HCT116 (cell line): ENCODE data around the gene AGPAT2. TPM values are rescaled to one million over a fixed set of nuclear protein-coding genes. Genes with fewer than 3 reads are reported as not detected.

Experiments
- ATAC-seq: fragments of 200-7000 bp; cut with Tn5 transposase; 2 replicates; pipeline ENCODE4 v1.9.1; 2020; ENCODE audit warnings: mild to moderate bottlenecking, moderate library complexity
- BruUV-seq: library from RNA; stranded (reverse); fragments of 400-500 nt; replicated peaks from 2 replicates; lab custom pipeline; 2021; lab: Mats Ljungman, UMichigan
- CTCF ChIA-PET: fragments of 300-600 bp; sonication (Branson Sonifier 250); formaldehyde crosslinking; loops from one replicate; lab custom pipeline; 2021; ENCODE audit warnings: antibody characterized with exemption; lab: Charles Lee
- POLR2A ChIA-PET: fragments of 300-600, 350-600 bp; sonication (Branson Sonifier 250); formaldehyde crosslinking; loops from one replicate; lab custom pipeline; 2021; ENCODE audit warnings: antibody characterized with exemption; lab: Charles Lee
- RAD21 ChIA-PET, 2 experiments: fragments of 300-600 bp; sonication (Branson Sonifier 250); formaldehyde crosslinking; loops; one replicate each; lab custom pipeline; 2023; ENCODE audit warnings: low total read pairs in 2 of 2; ENCODE audit not compliant: uncharacterized antibody in 2 of 2, unreplicated experiment in 2 of 2, low non-redundant PET in 1 of 2; lab: Charles Lee
- DNase-seq: peaks from one replicate; pipeline ENCODE4 v3.0.0-alpha.2; 2010; ENCODE audit warnings: low read depth, low spot score
- H2AFZ ChIP-seq: fragments of 200-600 bp; shearing (Covaris generic), sonication (generic); 2 replicates; pipeline ENCODE4 v1.6.1; 2017; ENCODE audit warnings: low read depth, mixed run types, mixed read lengths, antibody characterized with exemption, low read length; ENCODE audit not compliant: poor library complexity, severe bottlenecking
- H3K27ac ChIP-seq: 2 replicates; pipeline ENCODE4 v1.5.1; 2012; ENCODE audit warnings: low read depth, low read length
- H3K27me3 ChIP-seq: fragments of 200-600 bp; sonication (generic); 2 replicates; pipeline ENCODE4 v1.6.1; 2016; ENCODE audit warnings: mixed run types, low read length, mixed read lengths; ENCODE audit not compliant: insufficient read depth
- H3K36me3 ChIP-seq, 2 experiments: fragments of 200-500 bp in 1 of 2; fragments of 200-600 bp in 1 of 2; sonication (Bioruptor generic) in 1 of 2; sonication (generic) in 1 of 2; 2 replicates each; pipeline versions ENCODE4 v1.5.1 to v1.6.1; 2014 to 2016; ENCODE audit warnings: low read length in 2 of 2, inconsistent platforms in 1 of 2, mixed read lengths in 1 of 2, mixed run types in 1 of 2; ENCODE audit not compliant: insufficient read depth in 2 of 2, control insufficient read depth in 1 of 2
- H3K4me1 ChIP-seq, 2 experiments: fragments of 200-600 bp in 1 of 2; sonication (generic) in 1 of 2; 2 replicates each; pipeline versions ENCODE4 v1.5.1 to v1.6.1; 2012 to 2017; ENCODE audit warnings: low read length in 2 of 2, inconsistent platforms in 1 of 2, mild to moderate bottlenecking in 1 of 2, mixed read lengths in 1 of 2, mixed run types in 1 of 2, moderate library complexity in 1 of 2; ENCODE audit not compliant: insufficient read depth in 2 of 2, control insufficient read depth in 1 of 2
- H3K4me2 ChIP-seq: fragments of 200-600 bp; sonication (generic); 2 replicates; pipeline ENCODE4 v1.6.1; 2017; ENCODE audit warnings: mixed run types, low read length, mixed read lengths
- H3K4me3 ChIP-seq, 2 experiments: fragments of 200-600 bp in 1 of 2; sonication (generic) in 1 of 2; replicated peaks in 1 of 2; 2 replicates each; pipeline ENCODE4 v1.5.1; 2011 to 2016; ENCODE audit warnings: low read length in 2 of 2, control low read depth in 1 of 2, low read depth in 1 of 2, mild to moderate bottlenecking in 1 of 2, mixed read lengths in 1 of 2, mixed run types in 1 of 2
- H3K79me2 ChIP-seq: fragments of 200-600 bp; sonication (generic); 2 replicates; pipeline ENCODE4 v1.6.1; 2017; ENCODE audit warnings: mild to moderate bottlenecking, mixed run types, low read length, moderate library complexity, mixed read lengths; ENCODE audit not compliant: insufficient read depth
- H3K9ac ChIP-seq: fragments of 200-600 bp; sonication (generic); 2 replicates; pipeline ENCODE4 v1.6.1; 2016; ENCODE audit warnings: low read length, mixed read lengths
- H3K9me2 ChIP-seq: fragments of 200-600 bp; sonication (generic), shearing (Covaris generic); 2 replicates; pipeline ENCODE4 v1.6.1; 2017; ENCODE audit warnings: mixed run types, mild to moderate bottlenecking, moderate library complexity; ENCODE audit not compliant: insufficient read depth
- H3K9me3 ChIP-seq, 2 experiments: fragments of 200-500 bp in 1 of 2; fragments of 200-600 bp in 1 of 2; sonication (Bioruptor generic) in 1 of 2; sonication (generic) in 1 of 2; 2 replicates each; pipeline ENCODE4 v1.6.1; 2014 to 2017; ENCODE audit warnings: low read length in 2 of 2, mixed read lengths in 2 of 2, inconsistent platforms in 1 of 2, low read depth in 1 of 2, mild to moderate bottlenecking in 1 of 2, mixed run types in 1 of 2, moderate library complexity in 1 of 2; ENCODE audit not compliant: control insufficient read depth in 1 of 2, insufficient read depth in 1 of 2
- H4K20me1 ChIP-seq: fragments of 200-600 bp; sonication (generic), shearing (Covaris generic); 2 replicates; pipeline ENCODE4 v1.6.1; 2017; ENCODE audit warnings: mixed run types, mild to moderate bottlenecking, moderate library complexity; ENCODE audit not compliant: insufficient read depth
- CEBPB ChIP-seq: IDR thresholded peaks from 2 replicates; pipeline ENCODE4 v1.6.1; 2012; ENCODE audit warnings: low read depth
- ELF1 ChIP-seq: IDR thresholded peaks from 2 replicates; pipeline ENCODE4 v1.6.1; 2012; ENCODE audit warnings: low read depth, borderline replicate concordance
- EZH2 ChIP-seq: fragments of 200-600 bp; sonication (generic); IDR thresholded peaks from 2 replicates; pipeline ENCODE4 v1.6.1; 2017; ENCODE audit warnings: antibody characterized with exemption, mixed run types
- EZH2phosphoT487 ChIP-seq: fragments of 200-600 bp; IDR thresholded peaks from 2 replicates; pipeline ENCODE4 v1.6.1; 2018; ENCODE audit warnings: antibody characterized with exemption, borderline replicate concordance
- POLR2A ChIP-seq: IDR thresholded peaks from 2 replicates; pipeline ENCODE4 v1.7.0; 2011; ENCODE audit warnings: borderline replicate concordance; ENCODE audit not compliant: insufficient read depth, insufficient read length; ENCODE audit errors: extremely low read depth
- POLR2AphosphoS5 ChIP-seq: IDR thresholded peaks from 2 replicates; pipeline ENCODE4 v1.6.1; 2011; ENCODE audit warnings: mild to moderate bottlenecking, low read depth, low read length, moderate library complexity
- SP1 ChIP-seq: IDR thresholded peaks from 2 replicates; pipeline ENCODE4 v1.6.1; 2012; ENCODE audit warnings: low read depth
- SRF ChIP-seq: IDR thresholded peaks from 2 replicates; pipeline ENCODE4 v1.6.1; 2012; ENCODE audit warnings: low read depth
- TCF7L2 ChIP-seq: IDR thresholded peaks from 2 replicates; pipeline ENCODE4 v1.7.0; 2011; ENCODE audit warnings: borderline replicate concordance, inconsistent platforms; ENCODE audit not compliant: insufficient read depth, insufficient read length; ENCODE audit errors: extremely low read depth
- YY1 ChIP-seq: IDR thresholded peaks from 2 replicates; pipeline ENCODE4 v1.6.1; 2011; ENCODE audit warnings: low read length, low read depth, moderate library complexity, mild to moderate bottlenecking; ENCODE audit not compliant: insufficient replicate concordance; ENCODE audit errors: extremely low read depth
- ZNF274 ChIP-seq: fragments of 200-500 bp; sonication (Bioruptor generic); IDR thresholded peaks from 2 replicates; pipeline ENCODE4 v1.6.1; 2014; ENCODE audit warnings: mild to moderate bottlenecking, low read depth, low read length, inconsistent platforms
- intact Hi-C: fragments of 100-400 bp; cut with micrococcal nuclease; formaldehyde crosslinking; loops from 2 replicates; pipeline ENCODE4 v1.10.0; 2022
- total RNA-seq: library from RNA; stranded (reverse); gene quantifications from one replicate; pipeline ENCODE4 v1.2.1, GENCODE V29; 2021; ENCODE audit not compliant: unreplicated experiment
- TF ChIP-seq, protein P1 (sequence below): IDR thresholded peaks from 2 replicates; pipeline ENCODE4 v1.6.1; 2011; ENCODE audit warnings: mild to moderate bottlenecking, low read length, moderate library complexity; ENCODE audit not compliant: insufficient replicate concordance; ENCODE audit errors: extremely low read depth
- TF ChIP-seq, protein P2 (sequence below): IDR thresholded peaks from 2 replicates; pipeline ENCODE4 v1.6.1; 2012; ENCODE audit warnings: low read depth
- TF ChIP-seq, protein P3 (sequence below): IDR thresholded peaks from 2 replicates; pipeline ENCODE4 v1.6.1; 2012

AGPAT2 gene
- total RNA-seq, 1 experiment from 2014 or later: 86.0 TPM

DNA sequence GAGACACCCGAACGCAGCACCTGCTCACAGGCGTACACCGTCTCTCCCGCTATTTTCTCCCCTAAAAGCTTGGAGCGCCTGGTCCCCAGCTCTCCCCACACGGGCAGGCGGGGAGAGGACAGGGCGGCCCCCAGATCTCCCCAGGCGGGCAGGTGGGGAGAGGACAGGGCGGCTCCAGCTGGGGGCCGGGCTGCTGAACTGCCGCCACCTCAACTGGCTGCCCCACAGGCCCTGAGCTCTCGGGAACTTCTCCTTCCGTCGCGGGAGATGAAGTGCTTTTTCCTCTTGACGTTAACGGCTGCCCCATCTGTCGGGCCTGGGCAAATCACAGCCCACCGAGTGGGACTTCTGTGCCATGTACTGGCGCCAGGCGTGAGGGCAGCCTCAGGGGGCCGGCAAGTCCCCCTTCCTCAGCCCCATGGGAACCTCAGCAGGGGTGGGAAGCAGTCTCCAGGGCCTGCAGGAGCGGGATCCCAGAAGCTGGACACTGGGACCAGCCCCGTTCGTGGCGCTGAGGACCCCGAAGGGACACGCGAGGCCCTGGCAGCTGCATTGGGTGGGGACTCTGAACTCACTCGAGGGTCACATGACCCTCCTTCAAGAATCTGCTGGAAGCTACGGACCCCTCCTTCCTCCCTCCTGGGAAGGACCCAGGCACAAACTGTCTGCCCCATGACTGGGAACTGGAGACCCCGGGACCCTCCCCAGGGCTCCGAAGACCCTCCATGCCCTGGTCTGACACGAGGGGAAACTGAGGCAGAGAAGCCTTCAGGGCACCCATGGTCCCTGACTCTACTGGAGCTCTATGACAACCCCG is 30.3 kb downstream of the AGPAT2 start:
- Histone ChIP-seq H3K27ac (no peak overlapping the region), H3K27me3 (no peaks in the 10 kb centered on the region)
- CTCF ChIA-PET: interaction anchor here (1.3 kb wide), 1 partner anchor 15 kb away, joined by 3 read pairs; no protein-coding TSS in a partner anchor

More for the DNA sequence above, 30.3 kb downstream of the AGPAT2 start:
- Histone ChIP-seq H3K4me2 (no peak overlapping the region), H3K36me3 (no peaks in the 10 kb centered on the region), H3K9me3 (no peaks in the 10 kb centered on the region), H3K4me3 (no peak overlapping the region), H3K9me2 (no peaks in the 10 kb centered on the region), H4K20me1 (no peaks in the 10 kb centered on the region), H3K9ac (no peak overlapping the region), H3K4me1 (no peaks in the 10 kb centered on the region), H3K79me2 (no peaks in the 10 kb centered on the region), H2AFZ (no peak overlapping the region)
- ChIA-PET RAD21 (no interaction called here), POLR2A (no interaction called here)
- no peak for DNase-seq
- intact Hi-C loops: no loop called here
- no peak for TF ChIP-seq POLR2A
- TF ChIP-seq ELF1: no peak
- TF ChIP-seq TCF7L2: no peak
- no peak for TF ChIP-seq SRF
- TF ChIP-seq CEBPB: no peak
- no peak for TF ChIP-seq EZH2phosphoT487
- TF ChIP-seq, protein P1, sequence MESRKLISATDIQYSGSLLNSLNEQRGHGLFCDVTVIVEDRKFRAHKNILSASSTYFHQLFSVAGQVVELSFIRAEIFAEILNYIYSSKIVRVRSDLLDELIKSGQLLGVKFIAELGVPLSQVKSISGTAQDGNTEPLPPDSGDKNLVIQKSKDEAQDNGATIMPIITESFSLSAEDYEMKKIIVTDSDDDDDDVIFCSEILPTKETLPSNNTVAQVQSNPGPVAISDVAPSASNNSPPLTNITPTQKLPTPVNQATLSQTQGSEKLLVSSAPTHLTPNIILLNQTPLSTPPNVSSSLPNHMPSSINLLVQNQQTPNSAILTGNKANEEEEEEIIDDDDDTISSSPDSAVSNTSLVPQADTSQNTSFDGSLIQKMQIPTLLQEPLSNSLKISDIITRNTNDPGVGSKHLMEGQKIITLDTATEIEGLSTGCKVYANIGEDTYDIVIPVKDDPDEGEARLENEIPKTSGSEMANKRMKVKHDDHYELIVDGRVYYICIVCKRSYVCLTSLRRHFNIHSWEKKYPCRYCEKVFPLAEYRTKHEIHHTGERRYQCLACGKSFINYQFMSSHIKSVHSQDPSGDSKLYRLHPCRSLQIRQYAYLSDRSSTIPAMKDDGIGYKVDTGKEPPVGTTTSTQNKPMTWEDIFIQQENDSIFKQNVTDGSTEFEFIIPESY: no peak
- no peak for TF ChIP-seq EZH2
- TF ChIP-seq YY1: no peak
- TF ChIP-seq SP1: no peak
- TF ChIP-seq, protein P2, sequence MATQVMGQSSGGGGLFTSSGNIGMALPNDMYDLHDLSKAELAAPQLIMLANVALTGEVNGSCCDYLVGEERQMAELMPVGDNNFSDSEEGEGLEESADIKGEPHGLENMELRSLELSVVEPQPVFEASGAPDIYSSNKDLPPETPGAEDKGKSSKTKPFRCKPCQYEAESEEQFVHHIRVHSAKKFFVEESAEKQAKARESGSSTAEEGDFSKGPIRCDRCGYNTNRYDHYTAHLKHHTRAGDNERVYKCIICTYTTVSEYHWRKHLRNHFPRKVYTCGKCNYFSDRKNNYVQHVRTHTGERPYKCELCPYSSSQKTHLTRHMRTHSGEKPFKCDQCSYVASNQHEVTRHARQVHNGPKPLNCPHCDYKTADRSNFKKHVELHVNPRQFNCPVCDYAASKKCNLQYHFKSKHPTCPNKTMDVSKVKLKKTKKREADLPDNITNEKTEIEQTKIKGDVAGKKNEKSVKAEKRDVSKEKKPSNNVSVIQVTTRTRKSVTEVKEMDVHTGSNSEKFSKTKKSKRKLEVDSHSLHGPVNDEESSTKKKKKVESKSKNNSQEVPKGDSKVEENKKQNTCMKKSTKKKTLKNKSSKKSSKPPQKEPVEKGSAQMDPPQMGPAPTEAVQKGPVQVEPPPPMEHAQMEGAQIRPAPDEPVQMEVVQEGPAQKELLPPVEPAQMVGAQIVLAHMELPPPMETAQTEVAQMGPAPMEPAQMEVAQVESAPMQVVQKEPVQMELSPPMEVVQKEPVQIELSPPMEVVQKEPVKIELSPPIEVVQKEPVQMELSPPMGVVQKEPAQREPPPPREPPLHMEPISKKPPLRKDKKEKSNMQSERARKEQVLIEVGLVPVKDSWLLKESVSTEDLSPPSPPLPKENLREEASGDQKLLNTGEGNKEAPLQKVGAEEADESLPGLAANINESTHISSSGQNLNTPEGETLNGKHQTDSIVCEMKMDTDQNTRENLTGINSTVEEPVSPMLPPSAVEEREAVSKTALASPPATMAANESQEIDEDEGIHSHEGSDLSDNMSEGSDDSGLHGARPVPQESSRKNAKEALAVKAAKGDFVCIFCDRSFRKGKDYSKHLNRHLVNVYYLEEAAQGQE: no peak
- no peak for TF ChIP-seq ZNF274
- TF ChIP-seq, protein P3, sequence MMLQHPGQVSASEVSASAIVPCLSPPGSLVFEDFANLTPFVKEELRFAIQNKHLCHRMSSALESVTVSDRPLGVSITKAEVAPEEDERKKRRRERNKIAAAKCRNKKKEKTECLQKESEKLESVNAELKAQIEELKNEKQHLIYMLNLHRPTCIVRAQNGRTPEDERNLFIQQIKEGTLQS: no peak
- no peak for TF ChIP-seq POLR2AphosphoS5
- BruUV-seq: no TSS peak
- no peak for ATAC-seq
